Pancreas (tissue), 10 donors: Measurements from ENCODE around the gene AQP12B. TPM values are rescaled to one million over a fixed set of nuclear protein-coding genes. Genes with fewer than 3 reads are reported as not detected.
"Not testable (repeated sequence)": the region's sequence is repeated elsewhere in the genome, so short reads cannot be mapped to it uniquely, and the experiment has no call there.

Experiments used
- ATAC-seq, 4 donors: fragments of 200-7000 bp; cut with Tn5 transposase; one replicate each; pipeline versions ENCODE4 v1.8.0 to v1.9.1; 2020; ENCODE audit warnings: mild to moderate bottlenecking in 4 of 4, moderate library complexity in 4 of 4
- DNase-seq, 6 donors: peaks; one replicate each; pipeline ENCODE4 v3.0.0-alpha.2; 2020
- FAIRE-seq: peaks from 2 replicates; lab custom pipeline; 2012; peaks lifted over from hg19 to GRCh38; lab: Jason Lieb, UNC
- H3K27ac ChIP-seq, 4 donors: fragments of 200-600 bp; sonication (generic); 1 replicate in 3 of 4; 2 replicates in 1 of 4; pipeline versions ENCODE4 v1.5.0 to v1.8.0; 2020
- H3K27me3 ChIP-seq, 4 donors: fragments of 200-600 bp; one replicate each; pipeline ENCODE4 v1.8.0; 2021
- H3K36me3 ChIP-seq, 3 donors: fragments of 200-600 bp; sonication (generic) in 1 of 3; one replicate each; pipeline versions ENCODE4 v1.5.0 to v1.8.0; 2020 to 2021
- H3K4me1 ChIP-seq, 3 donors: fragments of 200-600 bp; one replicate each; pipeline ENCODE4 v1.8.0; 2021
- H3K4me3 ChIP-seq, 4 donors: fragments of 200-600 bp; sonication (generic) in 2 of 4; one replicate each; pipeline versions ENCODE4 v1.5.0 to v1.8.0; 2020 to 2021
- H3K9me3 ChIP-seq, 4 donors: fragments of 200-600 bp; one replicate each; pipeline ENCODE4 v1.8.0; 2021
- WGBS, 2 donors: extraction: QIAGEN DNeasy Blood & Tissue Kit; methylation state at CpG; one replicate each; pipeline ENCODE4 v1.1.7; 2013; 5-methylcytosine and 5-hydroxymethylcytosine counted together
- intact Hi-C, 3 donors: fragments of 100-400 bp; cut with DNase I; formaldehyde crosslinking; loops; one replicate each; pipeline versions ENCODE4 v1.11.1 to v1.14.2; 2022
- polyA plus RNA-seq, 2 donors: library from polyadenylated mRNA; stranded (reverse); fragments of 200-250 nt; gene quantifications; one replicate each; pipeline ENCODE4 v1.2.3, GENCODE V29; 2013
- total RNA-seq, 6 donors: library from RNA; stranded (reverse); fragmentation: NEBNext Ultra II Directional in 4 of 6; extraction: Animal tissue kit (Norgen Biotek cat#: 25700) in 4 of 6; gene quantifications; one replicate each; pipeline versions ENCODE4 v1.2.1 to v1.2.4, GENCODE V29; 2021 to 2023
- TF ChIP-seq, protein P1 (sequence below), 4 donors: fragments of 200-600 bp; sonication (generic) in 3 of 4; IDR thresholded peaks; one replicate each; pipeline versions ENCODE4 v1.5.0 to v1.8.0; 2021; ENCODE audit warnings: antibody characterized with exemption in 4 of 4
- donor health status: healthy with polysubstance abuse.
- donor health status: DM: no; HTN: no; CAD: no; lungs with moderate emphysema.
- donor health status: DM: no; HTN: no; CAD: no.
- donor health status: control.
- donor health status: control.
- donor health status: Bipolar disorder and iron deficiency.
- donor health status: DM: yes; HTN: yes; CAD: no.
- donor health status: DM: no; HTN: no; CAD: no.
- donor health status: DM: no; HTN: no; CAD: no.
- donor health status: DM: yes; HTN: yes; CAD: no.

The AQP12B gene
- total and polyA plus RNA-seq, 8 donors: 54.2 to 240 (median 154) TPM

DNA sequence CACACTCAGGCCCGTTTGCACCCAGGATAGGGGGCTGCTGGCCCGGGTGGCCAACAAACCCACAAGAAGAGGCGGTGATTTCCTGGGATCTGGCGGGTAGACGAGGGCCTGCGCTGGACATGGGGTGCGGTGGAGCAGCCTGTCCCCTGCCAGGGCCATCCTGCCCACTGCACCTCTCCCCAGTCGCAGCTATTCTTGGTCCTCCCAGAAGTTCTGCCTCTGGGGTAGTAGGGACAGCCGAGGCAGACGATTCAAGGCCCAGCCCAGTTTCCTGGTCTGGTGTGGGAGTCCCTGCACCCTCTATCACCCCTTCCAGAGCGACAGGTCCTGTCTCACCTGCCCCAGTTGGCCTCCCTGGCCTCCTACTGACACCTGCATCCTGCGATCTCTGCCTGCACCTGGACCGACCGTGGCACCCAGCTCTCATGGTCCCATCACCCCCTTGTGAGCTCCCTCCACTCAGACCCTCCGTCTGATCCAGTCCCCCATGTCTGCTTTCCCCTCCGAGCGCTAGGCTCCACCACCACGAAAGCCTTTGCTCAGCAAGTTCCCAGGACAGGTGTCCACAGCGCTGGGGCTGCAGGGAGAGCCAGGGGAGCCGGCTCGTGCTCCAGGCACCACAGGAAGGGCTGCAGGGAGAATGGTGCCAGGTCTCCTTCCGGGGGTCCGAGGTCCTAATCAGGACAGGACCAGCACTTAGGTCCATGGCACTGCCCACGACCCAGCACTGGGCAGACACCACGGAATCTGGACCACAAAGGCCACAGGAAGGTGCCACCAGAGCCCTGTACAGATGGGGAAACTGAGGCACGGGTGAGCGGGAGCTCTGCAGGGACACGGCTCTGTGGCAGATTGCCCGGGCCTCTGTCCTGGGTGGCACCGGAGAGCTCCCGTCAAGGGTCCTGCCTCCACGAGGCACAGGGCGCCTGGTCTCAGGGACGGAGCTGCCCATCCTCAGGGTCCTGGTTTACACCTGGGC, 10.2 kb upstream of the AQP12B start:
- ATAC-seq: peak in 2 of 4 donors; percentile 2 to 24
- H3K9me3 ChIP-seq, H3K27ac ChIP-seq, H3K36me3 ChIP-seq, FAIRE-seq, H3K4me1 ChIP-seq, H3K27me3 ChIP-seq, intact Hi-C loops: not testable (repeated sequence)
- WGBS, 2 donors: 26 to 34% methylated on average over 9 to 16 of the region's 34 CpGs
- DNase-seq: peak in 5 of 6 donors; percentile 17 to 65 (median 31)
- H3K4me3 ChIP-seq: peak overlapping the region in 1 of 4 donors; percentile 29

DNA sequence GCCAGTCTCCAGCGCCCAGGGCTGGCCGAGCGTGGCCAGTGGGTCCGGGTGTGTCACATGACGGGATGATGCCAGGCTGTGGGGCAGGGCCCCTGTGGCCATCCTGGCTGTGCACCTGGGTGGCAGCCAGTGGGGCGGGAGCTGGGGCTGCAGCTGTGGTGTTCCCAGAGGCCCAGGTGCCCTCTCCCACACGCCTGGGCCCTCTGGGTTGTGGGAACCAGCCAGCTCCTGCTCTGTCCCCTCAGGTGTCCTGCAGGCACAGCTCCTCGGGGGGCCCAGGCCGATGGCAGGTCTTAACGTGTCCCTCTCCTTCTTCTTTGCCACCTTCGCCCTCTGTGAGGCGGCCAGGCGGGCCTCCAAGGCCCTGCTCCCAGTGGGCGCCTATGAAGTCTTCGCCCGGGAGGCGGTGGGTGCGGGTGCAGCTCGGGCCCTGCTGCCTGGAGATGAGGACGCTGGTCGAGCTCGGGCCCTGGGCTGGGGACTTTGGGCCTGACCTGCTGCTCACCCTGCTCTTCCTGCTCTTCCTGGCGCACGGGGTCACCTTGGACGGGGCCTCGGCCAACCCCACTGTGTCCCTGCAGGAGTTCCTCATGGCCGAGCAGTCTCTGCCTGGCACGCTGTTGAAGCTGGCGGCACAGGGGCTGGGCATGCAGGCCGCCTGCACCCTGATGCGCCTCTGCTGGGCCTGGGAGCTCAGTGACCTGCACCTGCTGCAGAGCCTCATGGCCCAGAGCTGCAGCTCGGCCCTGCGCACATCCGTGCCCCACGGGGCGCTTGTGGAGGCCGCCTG, 9.1 kb upstream of the AQP12B start, which contains the start of gene AQP12A:
Gene AQP12A, plus strand, starts transcription at position 236 of the 790 bp plus-strand sequence. Its CDS starts 48 bp downstream, at position 284.
- H3K27me3 ChIP-seq, H3K9me3 ChIP-seq, H3K4me1 ChIP-seq, H3K36me3 ChIP-seq, FAIRE-seq, intact Hi-C loops: not testable (repeated sequence)
- peak in 5 of 6 donors; percentile 55 to 86 (median 81) for DNase-seq
- ATAC-seq: peak; percentile 72 to 84 (median 80)
- Histone ChIP-seq H3K4me3 (peak within 1 kb of the TSS in 1 of 4 donors; percentile 29), H3K27ac (peak within 1 kb of the TSS in 2 of 4 donors; percentile 48 to 50)
- 38 to 45% methylated on average over 22 to 32 of the region's 37 CpGs for WGBS, 2 donors

DNA sequence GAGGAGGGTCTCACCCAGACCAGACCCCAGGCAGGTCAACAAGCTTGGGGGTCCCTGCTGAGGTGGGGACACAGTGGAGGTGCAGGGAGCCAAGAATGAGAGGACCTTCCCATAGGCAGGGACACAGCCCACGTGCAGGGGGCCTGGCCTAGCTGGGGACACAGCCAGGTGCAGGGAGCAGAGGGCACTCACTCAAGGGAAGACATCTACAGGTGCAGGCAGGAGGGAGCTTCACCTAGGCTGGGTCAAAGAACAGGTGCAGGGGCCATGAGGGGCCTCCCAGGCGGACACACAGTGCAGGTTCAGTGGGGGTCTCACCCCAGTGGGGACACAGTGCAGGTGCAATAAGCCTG, 8.4 kb upstream of the AQP12B start:
- intact Hi-C loops, H3K27ac ChIP-seq, H3K36me3 ChIP-seq, H3K9me3 ChIP-seq, H3K4me1 ChIP-seq, H3K4me3 ChIP-seq, FAIRE-seq, H3K27me3 ChIP-seq: not testable (repeated sequence)
- peak in 5 of 6 donors; percentile 20 to 80 (median 65) for DNase-seq
- 11 to 42% methylated on average over 1 of the region's 2 CpGs for WGBS, 2 donors
- ATAC-seq: peak in 3 of 4 donors; percentile 32 to 63 (median 54)

DNA sequence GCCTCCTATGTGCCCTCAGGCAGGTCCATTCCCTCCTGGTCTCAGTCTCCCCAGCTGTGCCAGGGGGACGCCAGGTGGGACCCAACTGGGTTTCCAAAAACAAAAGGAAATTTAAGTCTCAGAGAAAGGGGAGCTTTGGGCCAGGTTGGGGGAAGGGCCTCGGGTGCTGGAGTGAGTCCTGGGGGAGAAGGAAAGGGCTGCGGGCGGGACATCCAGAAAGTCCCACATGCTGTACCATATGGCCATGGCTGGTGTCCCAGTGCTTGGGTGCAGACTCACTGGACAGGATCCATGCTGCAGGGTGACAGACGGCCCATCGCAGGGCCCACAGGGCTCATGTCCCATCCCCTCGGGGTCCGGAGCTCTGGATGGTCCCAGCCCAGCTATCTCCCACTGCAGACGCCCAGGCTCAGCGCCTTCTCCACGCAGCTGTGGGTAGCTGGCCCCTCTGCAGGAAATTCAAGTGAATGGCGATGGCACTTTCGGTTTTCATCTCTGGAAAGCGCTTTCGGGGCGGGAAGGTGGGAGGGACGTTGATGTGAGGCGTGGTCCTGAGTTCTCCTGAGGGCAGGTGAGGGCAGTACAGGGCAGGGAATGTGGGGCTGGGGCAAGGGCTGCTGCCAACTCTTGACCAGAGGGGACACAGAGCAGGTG, 7.9 kb upstream of the AQP12B start:
- H3K36me3 ChIP-seq, H3K4me1 ChIP-seq, intact Hi-C loops, H3K9me3 ChIP-seq, FAIRE-seq, H3K27me3 ChIP-seq: not testable (repeated sequence)
- Histone ChIP-seq H3K27ac (peak overlapping the region in 3 of 4 donors; percentile 13 to 81 (median 33)), H3K4me3 (peak overlapping the region in 2 of 4 donors; percentile 5 to 20)
- WGBS, 2 donors: 33% methylated on average over 5 to 6 of the region's 18 CpGs
- DNase-seq (peak in 5 of 6 donors; percentile 21 to 64 (median 45)), ATAC-seq (peak; percentile 41 to 59 (median 45))

DNA sequence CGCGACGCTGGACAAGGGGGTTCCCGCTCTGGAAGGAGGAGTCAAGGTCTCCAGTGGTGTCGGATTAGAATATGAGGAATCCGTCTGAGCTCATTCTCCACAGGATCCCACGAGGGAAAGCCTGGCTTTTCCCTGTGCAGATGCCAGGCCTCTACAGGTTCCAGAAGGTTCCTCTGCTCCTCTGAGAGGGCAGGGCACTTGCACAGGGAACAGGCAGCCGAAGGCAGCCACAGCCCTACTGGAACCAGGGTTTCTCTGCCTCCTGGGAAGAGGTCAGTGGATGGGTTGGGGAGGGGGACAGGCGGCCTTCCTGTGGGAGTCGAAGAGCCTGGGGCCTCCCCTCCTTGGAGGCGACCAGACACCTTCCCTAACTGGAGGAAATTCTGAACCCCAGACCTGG, 7.3 kb upstream of the AQP12B start:
- peak in 3 of 6 donors; percentile 24 to 49 (median 29) for DNase-seq
- FAIRE-seq: no peak
- TF ChIP-seq, protein P1, sequence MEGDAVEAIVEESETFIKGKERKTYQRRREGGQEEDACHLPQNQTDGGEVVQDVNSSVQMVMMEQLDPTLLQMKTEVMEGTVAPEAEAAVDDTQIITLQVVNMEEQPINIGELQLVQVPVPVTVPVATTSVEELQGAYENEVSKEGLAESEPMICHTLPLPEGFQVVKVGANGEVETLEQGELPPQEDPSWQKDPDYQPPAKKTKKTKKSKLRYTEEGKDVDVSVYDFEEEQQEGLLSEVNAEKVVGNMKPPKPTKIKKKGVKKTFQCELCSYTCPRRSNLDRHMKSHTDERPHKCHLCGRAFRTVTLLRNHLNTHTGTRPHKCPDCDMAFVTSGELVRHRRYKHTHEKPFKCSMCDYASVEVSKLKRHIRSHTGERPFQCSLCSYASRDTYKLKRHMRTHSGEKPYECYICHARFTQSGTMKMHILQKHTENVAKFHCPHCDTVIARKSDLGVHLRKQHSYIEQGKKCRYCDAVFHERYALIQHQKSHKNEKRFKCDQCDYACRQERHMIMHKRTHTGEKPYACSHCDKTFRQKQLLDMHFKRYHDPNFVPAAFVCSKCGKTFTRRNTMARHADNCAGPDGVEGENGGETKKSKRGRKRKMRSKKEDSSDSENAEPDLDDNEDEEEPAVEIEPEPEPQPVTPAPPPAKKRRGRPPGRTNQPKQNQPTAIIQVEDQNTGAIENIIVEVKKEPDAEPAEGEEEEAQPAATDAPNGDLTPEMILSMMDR (IDR thresholded peaks at IDR 0.05): no peak
- Histone ChIP-seq H3K27ac (peak overlapping the region in 3 of 4 donors; percentile 13 to 81 (median 33)), H3K4me1 (peaks cover 0 to 5% (median 0%) of the 10 kb centered on the region in 3 donors), H3K36me3 (no peaks in the 10 kb centered on the region), H3K4me3 (peak overlapping the region in 2 of 4 donors; percentile 5 to 20), H3K9me3 (no peaks in the 10 kb centered on the region), H3K27me3 (no peaks in the 10 kb centered on the region)
- ATAC-seq: no peak
- WGBS, 2 donors: 41 to 50% methylated on average over 11 of the region's 11 CpGs
- intact Hi-C loops: no loop called here

DNA sequence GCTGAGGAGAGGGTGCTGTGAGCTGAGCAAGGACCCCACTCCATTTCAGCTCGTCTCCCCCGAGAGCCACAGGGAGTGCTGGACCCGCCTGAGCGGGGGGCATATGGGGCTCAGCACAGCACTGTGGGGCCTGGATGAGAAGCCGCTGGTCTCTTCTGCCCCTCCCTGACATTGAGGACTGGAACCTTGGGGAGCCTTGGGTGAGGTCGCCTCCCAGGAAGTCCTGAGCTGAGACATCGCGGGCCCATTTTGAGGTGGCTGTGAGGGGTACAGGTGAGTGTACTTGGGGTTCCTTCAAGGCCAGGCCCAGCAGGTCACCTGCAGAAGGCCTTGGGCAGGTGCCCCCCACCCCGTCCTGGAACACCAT, 5.9 kb upstream of the AQP12B start:
- ATAC-seq: no peak
- no peak for FAIRE-seq
- 60 to 71% methylated on average over 9 of the region's 9 CpGs for WGBS, 2 donors

More for the DNA sequence above, 5.9 kb upstream of the AQP12B start:
- Histone ChIP-seq H3K4me1 (peaks cover 0 to 5% (median 0%) of the 10 kb centered on the region in 3 donors), H3K27ac (peak overlapping the region in 2 of 4 donors; percentile 74 to 89), H3K4me3 (peak overlapping the region in 3 of 4 donors; percentile 30 to 45 (median 35)), H3K36me3 (no peaks in the 10 kb centered on the region), H3K27me3 (no peaks in the 10 kb centered on the region), H3K9me3 (no peaks in the 10 kb centered on the region)
- peak in 4 of 6 donors; percentile 20 to 69 (median 40) for DNase-seq
- TF ChIP-seq, protein P1 (IDR thresholded peaks at IDR 0.05): no peak
- intact Hi-C loops: no loop called here
